ENCODE data around the gene RPUSD2. TPM values are rescaled to one million over a fixed set of nuclear protein-coding genes. Genes with fewer than 3 reads are reported as not detected.

The RPUSD2 gene
- total RNA-seq, 1 experiment from 2014 or later = 14.0 TPM

- DNase-seq = no peak
- ChIA-PET CTCF (no interaction called here), POLR2A (ENCODE audit: unreplicated experiment) (no interaction called here)
- Histone ChIP-seq H3K9me2 (ENCODE audit: insufficient read depth) (no peaks in the 10 kb centered on the region), H3F3A (ENCODE audit: insufficient read depth, low read depth) (no peaks in the 10 kb centered on the region), H3K79me2 (ENCODE audit: low read depth) (no peaks in the 10 kb centered on the region), H3K36me3 (ENCODE audit: low read depth) (no peaks in the 10 kb centered on the region), H3K4me3 (no peak overlapping the region), H3K27ac (no peak overlapping the region), H4K20me1 (ENCODE audit: insufficient read depth) (no peaks in the 10 kb centered on the region), H3K9me3 (ENCODE audit: insufficient read depth, low read depth) (no peaks in the 10 kb centered on the region), H3K4me1 (replicated peaks; ENCODE audit: insufficient read depth) (no peaks in the 10 kb centered on the region), H3K4me2 (no peak overlapping the region), H3K27me3 (ENCODE audit: insufficient read depth, low read depth) (no peaks in the 10 kb centered on the region), H2AFZ (no peak overlapping the region)
- intact Hi-C loops (cut with micrococcal nuclease; ENCODE audit: unreplicated experiment) = no loop called here
- no TSS peak for BruUV-seq (replicated peaks)
- TF ChIP-seq EZH2 (IDR thresholded peaks at IDR 0.05; ENCODE audit: low read depth) (no peak), CTCF (conservative IDR thresholded peaks at IDR 0.05) (no peak)
These were observed 32.6 kb upstream of the RPUSD2 start for GRCh38 chr15:40536501-40536900.

GRCh38 chr15:40538976-40539375 is 30.1 kb upstream of the RPUSD2 start:
- Histone ChIP-seq H3K4me2 (no peak overlapping the region), H3K27ac (no peak overlapping the region), H3K36me3 (ENCODE audit: low read depth) (no peaks in the 10 kb centered on the region), H3K79me2 (ENCODE audit: low read depth) (no peaks in the 10 kb centered on the region), H3F3A (ENCODE audit: insufficient read depth, low read depth) (no peaks in the 10 kb centered on the region), H3K27me3 (ENCODE audit: insufficient read depth, low read depth) (no peaks in the 10 kb centered on the region), H3K4me3 (no peak overlapping the region), H3K9me2 (ENCODE audit: insufficient read depth) (no peaks in the 10 kb centered on the region), H3K4me1 (replicated peaks; ENCODE audit: insufficient read depth) (no peaks in the 10 kb centered on the region), H2AFZ (no peak overlapping the region), H3K9me3 (ENCODE audit: insufficient read depth, low read depth) (no peaks in the 10 kb centered on the region), H4K20me1 (ENCODE audit: insufficient read depth) (no peaks in the 10 kb centered on the region)
- CTCF ChIA-PET = no interaction called here
- POLR2A ChIA-PET (ENCODE audit: unreplicated experiment) = no interaction called here
- no peak for DNase-seq
- intact Hi-C loops (cut with micrococcal nuclease; ENCODE audit: unreplicated experiment) = no loop called here
- no TSS peak for BruUV-seq (replicated peaks)
- TF ChIP-seq EZH2 (IDR thresholded peaks at IDR 0.05; ENCODE audit: low read depth) (no peak), CTCF (conservative IDR thresholded peaks at IDR 0.05) (no peak)

GRCh38 chr15:40543082-40543481 is 26.0 kb upstream of the RPUSD2 start:
- Histone ChIP-seq H3K27me3 (ENCODE audit: insufficient read depth, low read depth) (no peaks in the 10 kb centered on the region), H3K9me2 (ENCODE audit: insufficient read depth) (no peaks in the 10 kb centered on the region), H3K4me2 (no peak overlapping the region), H3K27ac (no peak overlapping the region), H3K79me2 (ENCODE audit: low read depth) (no peaks in the 10 kb centered on the region), H3K36me3 (ENCODE audit: low read depth) (no peaks in the 10 kb centered on the region), H3F3A (ENCODE audit: insufficient read depth, low read depth) (no peaks in the 10 kb centered on the region), H3K4me1 (replicated peaks; ENCODE audit: insufficient read depth) (no peaks in the 10 kb centered on the region), H4K20me1 (ENCODE audit: insufficient read depth) (no peaks in the 10 kb centered on the region), H3K9me3 (ENCODE audit: insufficient read depth, low read depth) (no peaks in the 10 kb centered on the region), H2AFZ (no peak overlapping the region), H3K4me3 (no peak overlapping the region)
- TF ChIP-seq EZH2 (IDR thresholded peaks at IDR 0.05; ENCODE audit: low read depth) (no peak), CTCF (conservative IDR thresholded peaks at IDR 0.05) (no peak)
- intact Hi-C loops (cut with micrococcal nuclease; ENCODE audit: unreplicated experiment) = no loop called here
- no peak for DNase-seq
- ChIA-PET CTCF (no interaction called here), POLR2A (ENCODE audit: unreplicated experiment) (no interaction called here)
- no TSS peak for BruUV-seq (replicated peaks)

All from PC-9 (cell line).